Keratinocyte (primary cell): ENCODE measurements around the gene FAM53A.

ENCODE experiments used
- CTCF ChIP-seq, 3 experiments: IDR thresholded peaks in 1 of 3; conservative IDR thresholded peaks in 1 of 3; optimal IDR thresholded peaks in 1 of 3; 2 replicates in 2 of 3; 3 replicates in 1 of 3; pipeline versions ENCODE3 to v1.5.1; 2011; ENCODE audit warnings: low read length in 3 of 3, mild to moderate bottlenecking in 3 of 3, moderate library complexity in 2 of 3, control low read depth in 1 of 3, inconsistent platforms in 1 of 3; ENCODE audit not compliant: insufficient read depth in 2 of 3; ENCODE audit errors: extremely low read depth in 1 of 3
- EZH2 ChIP-seq: IDR thresholded peaks from one replicate; pipeline ENCODE4 v1.6.1; 2012; ENCODE audit warnings: inconsistent platforms, mild to moderate bottlenecking, low read length, moderate library complexity

DNA sequence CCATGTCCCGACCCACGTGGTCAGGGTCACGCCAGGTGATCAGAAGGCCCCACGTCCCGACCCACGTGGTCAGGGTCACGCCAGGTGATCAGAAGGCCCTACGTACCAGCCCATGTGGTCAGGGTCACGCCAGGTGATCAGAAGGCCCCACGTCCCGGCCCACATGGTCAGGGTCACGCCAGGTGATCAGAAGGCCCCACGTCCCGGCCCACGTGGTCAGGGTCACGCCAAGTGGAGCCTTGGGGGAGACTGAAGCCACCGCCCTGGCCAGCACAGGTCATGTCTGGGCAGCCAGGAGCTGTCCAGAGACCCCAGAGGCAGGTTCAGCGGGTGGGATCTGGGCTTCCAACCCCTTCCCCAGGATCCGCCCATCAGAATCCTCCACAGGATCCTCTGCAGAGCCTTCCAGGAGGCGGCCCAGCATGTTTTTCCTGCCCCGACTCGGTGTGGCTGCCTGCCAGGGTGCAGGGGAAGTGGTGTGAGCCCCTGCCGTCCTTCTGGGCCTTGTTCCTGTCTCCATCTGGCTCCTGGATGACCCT is 58.4 kb downstream of the FAM53A start:
- TF ChIP-seq EZH2 (no peak), CTCF (optimal IDR thresholded peaks at IDR 0.05 in 1 of 3, IDR thresholded peaks at IDR 0.05 in 1 of 3, conservative IDR thresholded peaks at IDR 0.05 in 1 of 3; ENCODE audit: extremely low read depth in 1 of 3, insufficient read depth in 2 of 3, low read length in 3 of 3) (no peak)
